ENCODE data around the gene SRPK1. TPM values are rescaled to one million over a fixed set of nuclear protein-coding genes. Genes with fewer than 3 reads are reported as not detected.

SRPK1 gene
- total and polyA plus RNA-seq, 2 of the 13 experiments (the other 11 are each of a cell fraction or from before 2014, with no cell fraction given), result 56.4 to 142 TPM

- H3K9ac ChIP-seq (ENCODE audit: insufficient read depth, low read depth, low read length), result no peak overlapping the region
- 37% methylated on average over 2 of the region's 2 CpGs for WGBS (ENCODE audit: low lambda C conversion rate)
- TF ChIP-seq ATF4 (CRISPR knock-in tag; IDR thresholded peaks at IDR 0.05) (no peak), ZNF646 (CRISPR knock-in tag; IDR thresholded peaks at IDR 0.05) (no peak), ZNF274 (CRISPR knock-in tag; IDR thresholded peaks at IDR 0.05) (no peak), PHF8 (CRISPR knock-in tag; IDR thresholded peaks at IDR 0.05) (no peak), FIP1L1 (IDR thresholded peaks at IDR 0.05; ENCODE audit: borderline replicate concordance, insufficient read depth, low read depth, low read length) (no peak), SP5 (CRISPR knock-in tag; IDR thresholded peaks at IDR 0.05; ENCODE audit: borderline replicate concordance, low read depth) (no peak), HNRNPUL1 (IDR thresholded peaks at IDR 0.05; ENCODE audit: low read depth, low read length) (no peak), POLR2AphosphoS5 (IDR thresholded peaks at IDR 0.05; ENCODE audit: low read depth, low read length) (no peak), RBM22 (optimal IDR thresholded peaks at IDR 0.05; ENCODE audit: low read length) (no peak)
- no peak overlapping the region for H2AFZ ChIP-seq (ENCODE audit: low read length)
- no peaks in the 10 kb centered on the region for H3K27me3 ChIP-seq (ENCODE audit: control insufficient read depth in 1 of 2, insufficient read depth in 2 of 2, low read length in 2 of 2)
- H3K4me1 ChIP-seq (ENCODE audit: insufficient read depth, low read length), result 0 out of 2 replicates have a peak, but pooled peaks cover 5% of the 10 kb centered on the region
- no peaks in the 10 kb centered on the region for H4K20me1 ChIP-seq (ENCODE audit: insufficient read depth, low read length)
- intact Hi-C loops (cut with micrococcal nuclease; ENCODE audit: unreplicated experiment) (no loop called here), in situ Hi-C loops (cut with HindIII; ENCODE audit: extremely low pct_ligation_motif_present, low pct_unique_long_range_greater_than_20kb) (no loop called here)
- CTCF ChIA-PET (ENCODE audit: low intra/inter-chr PET ratio, low total read pairs), result no interaction called here
- no peak for DNase-seq (ENCODE audit: low spot score)
- no peaks in the 10 kb centered on the region for H3K36me3 ChIP-seq (replicated peaks in 1 of 2; ENCODE audit: control insufficient read depth in 1 of 2, insufficient read depth in 2 of 2, low read length in 2 of 2)
- POLR2A ChIA-PET, result no interaction called here
- H3K4me3 ChIP-seq (replicated peaks in 1 of 3; ENCODE audit: insufficient read depth in 1 of 3, low read depth in 2 of 3, low read length in 3 of 3), result no peak overlapping the region
- peak; percentile 46; the same call in 1 of the 3 replicates for ATAC-seq
- H3K79me2 ChIP-seq (ENCODE audit: insufficient read depth, low read length), result no peaks in the 10 kb centered on the region
- no peak overlapping the region for H3K4me2 ChIP-seq (ENCODE audit: low read depth, low read length)
- no peak for FAIRE-seq
- no TSS peak for BruUV-seq (replicated peaks)
- no peak overlapping the region for H3K27ac ChIP-seq (ENCODE audit: extremely low read length, insufficient read depth, low read length)
- H3K9me3 ChIP-seq (ENCODE audit: low read length), result no peaks in the 10 kb centered on the region; the same call in 1 of the 2 replicates
Measured at GRCh38 chr6:35933844-35934243, 12.9 kb upstream of the SRPK1 start.

Measured in HepG2 (cell line).